NCI-H128 (cell line): ENCODE data around the gene ST6GALNAC4.
"Not testable (repeated sequence)": the region's sequence is repeated elsewhere in the genome, so short reads cannot be mapped to it uniquely, and the experiment has no call there.

ENCODE experiments used
- DNase-seq: peaks from one replicate; lab custom pipeline; 2025; ENCODE audit not compliant: unreplicated experiment; lab: John Stamatoyannopoulos, UW

The ST6GALNAC4 gene

GRCh38 chr9:127874301-127875221 is 42.3 kb downstream of the ST6GALNAC4 start:
- DNase-seq = no peak

- no peak for DNase-seq
Observed at GRCh38 chr9:127873886-127874285, 43.0 kb downstream of the ST6GALNAC4 start.

DNA sequence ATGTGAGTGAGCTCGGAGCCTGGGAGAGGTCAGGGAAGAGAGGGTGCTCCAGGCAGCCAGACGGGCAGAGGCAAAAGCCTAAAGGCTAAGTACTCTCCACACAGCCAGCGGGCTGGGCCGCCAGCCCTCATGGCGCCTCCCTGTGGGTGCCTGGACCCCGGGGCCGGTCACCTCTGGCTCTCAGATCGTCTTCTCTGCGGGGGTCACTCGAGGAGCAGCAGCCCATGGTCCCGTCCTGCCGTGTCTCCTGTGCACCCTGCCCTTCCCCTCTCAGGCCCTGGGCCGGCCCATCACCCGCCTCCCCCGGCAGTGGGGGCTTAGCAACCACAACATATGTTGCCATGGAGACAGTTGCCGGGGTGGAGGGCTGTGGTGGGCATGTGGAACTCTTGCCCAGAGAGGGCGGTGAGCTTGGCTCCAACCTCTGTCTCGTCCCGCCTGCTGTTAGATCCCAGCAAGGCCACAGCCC is 43.6 kb downstream of the ST6GALNAC4 start:
- DNase-seq = no peak

- DNase-seq = no peak
Observed at GRCh38 chr9:127872369-127873222, 44.2 kb downstream of the ST6GALNAC4 start.

GRCh38 chr9:127871531-127871930 is 45.3 kb downstream of the ST6GALNAC4 start:
- DNase-seq = no peak

GRCh38 chr9:127870887-127871286 is 46.0 kb downstream of the ST6GALNAC4 start:
- no peak for DNase-seq

- not testable (repeated sequence) for DNase-seq
Observed at GRCh38 chr9:127870153-127870491, 46.7 kb downstream of the ST6GALNAC4 start.

GRCh38 chr9:127869310-127870152 is 47.3 kb downstream of the ST6GALNAC4 start:
- peak; percentile 61 for DNase-seq

- no peak for DNase-seq
Observed at GRCh38 chr9:127868278-127868902, 48.5 kb downstream of the ST6GALNAC4 start.

GRCh38 chr9:127867356-127868277 is 49.2 kb downstream of the ST6GALNAC4 start:
- no peak for DNase-seq

- DNase-seq = no peak
Observed at GRCh38 chr9:127866535-127866934, 50.3 kb downstream of the ST6GALNAC4 start.

DNA sequence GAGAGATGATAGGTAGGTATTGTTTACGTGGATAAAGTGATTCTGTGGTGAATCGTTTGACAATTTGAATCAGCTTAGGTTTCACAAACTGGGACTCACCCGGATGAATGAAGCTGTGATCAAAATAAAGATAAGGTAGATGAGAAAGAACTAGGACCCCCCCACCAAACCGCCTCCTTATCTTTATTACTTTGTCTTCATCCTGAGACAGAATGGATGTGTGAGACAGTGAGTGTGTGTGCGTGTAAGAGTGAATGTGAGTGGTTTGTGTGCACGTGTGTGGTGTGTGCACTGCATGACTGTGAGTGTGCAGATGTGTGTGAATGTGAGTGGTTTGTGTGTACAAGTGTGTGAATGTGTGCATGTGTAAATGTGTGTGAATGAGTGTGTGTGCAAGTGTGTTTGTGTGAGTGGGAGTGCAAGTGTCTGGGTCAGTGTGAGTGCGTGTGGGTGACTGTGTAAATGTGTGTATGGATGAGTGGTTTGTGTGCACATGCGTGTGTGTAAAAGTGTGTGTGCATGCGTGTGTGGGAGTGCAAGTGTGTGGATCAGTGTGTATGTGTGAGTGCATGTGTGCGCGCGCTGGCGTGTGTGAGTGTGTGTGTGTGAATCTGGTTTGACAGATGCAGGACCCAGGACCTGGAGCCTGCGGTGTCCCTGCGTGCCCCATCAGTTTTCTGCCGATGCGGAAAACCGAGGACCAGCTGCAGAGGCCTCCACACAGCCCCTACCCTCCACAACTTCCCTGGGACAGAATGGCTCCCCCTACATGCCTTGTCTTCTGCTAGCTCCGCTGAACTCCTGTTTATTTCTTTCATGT is 51.0 kb downstream of the ST6GALNAC4 start:
- DNase-seq = no peak

DNA sequence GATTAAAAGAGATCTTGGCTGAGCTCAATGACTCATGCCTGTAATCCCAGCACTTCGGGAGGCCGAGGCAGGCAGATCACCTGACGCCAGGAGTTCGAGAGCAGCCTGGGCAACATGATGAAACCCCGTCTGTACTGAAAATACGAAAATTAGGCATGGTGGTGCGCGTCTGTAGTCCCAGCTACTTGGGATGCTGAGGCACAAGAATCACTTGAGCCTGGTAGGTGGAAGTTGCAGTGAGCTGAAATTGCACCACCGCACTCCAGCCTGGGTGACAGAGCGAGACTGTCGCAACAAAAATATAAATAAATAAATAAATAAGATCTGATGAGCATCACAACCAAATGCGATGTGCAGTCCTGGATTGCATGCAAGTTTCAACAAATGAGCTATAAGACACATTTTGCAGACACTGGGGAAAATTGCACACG is 53.6 kb downstream of the ST6GALNAC4 start:
- DNase-seq = no peak

GRCh38 chr9:127862075-127863011 is 54.5 kb downstream of the ST6GALNAC4 start:
- DNase-seq = no peak

- DNase-seq = no peak
Observed at GRCh38 chr9:127860779-127861178, 56.1 kb downstream of the ST6GALNAC4 start.

GRCh38 chr9:127860260-127860659 is 56.6 kb downstream of the ST6GALNAC4 start:
- no peak for DNase-seq

DNA sequence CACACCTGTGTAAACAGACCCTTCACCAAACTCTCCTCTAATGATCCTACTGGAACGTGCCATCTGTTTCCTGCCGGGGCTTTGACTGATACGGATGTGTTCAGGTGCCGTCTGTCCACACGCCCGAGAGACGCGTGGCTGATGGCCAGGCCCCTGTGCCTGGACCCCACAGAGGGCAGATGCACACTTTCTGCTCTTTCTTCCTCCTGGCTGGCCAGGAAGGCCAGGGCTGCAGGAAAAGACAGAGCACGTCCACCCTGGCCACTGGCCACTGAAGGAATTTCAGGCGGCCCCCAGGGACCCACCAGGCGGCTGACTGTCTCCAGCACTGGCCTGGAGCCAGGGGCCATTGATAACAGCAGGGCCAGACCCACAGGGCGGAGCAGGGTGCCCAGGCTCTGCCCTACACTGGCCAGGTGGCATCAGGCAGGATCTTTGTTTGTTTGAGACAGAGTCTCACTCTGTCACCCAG is 58.8 kb downstream of the ST6GALNAC4 start:
- DNase-seq = no peak
